GM19099 (cell line): Measurements from ENCODE around the gene STARD10.

Source experiments
- POLR2A ChIP-seq: IDR thresholded peaks from 3 replicates; pipeline ENCODE4 v1.6.1; 2011; ENCODE audit warnings: low read depth; ENCODE audit not compliant: insufficient read length; ENCODE audit errors: extremely low read depth

STARD10 gene

GRCh38 chr11:72793425-72794367 is at the start of gene STARD10:
Gene STARD10, minus strand, starts transcription at chr11:72794047. Its CDS starts 12,866 bp downstream, at chr11:72781181.
- TF ChIP-seq POLR2A = peak; percentile 68

- TF ChIP-seq POLR2A = no peak
These were observed 48.9 kb upstream of the STARD10 start for GRCh38 chr11:72842653-72843330.

GRCh38 chr11:72842126-72842525 is 48.3 kb upstream of the STARD10 start:
- no peak for TF ChIP-seq POLR2A

- TF ChIP-seq POLR2A = no peak
These were observed 47.5 kb upstream of the STARD10 start for GRCh38 chr11:72841397-72841796.

GRCh38 chr11:72840780-72841179 is 46.9 kb upstream of the STARD10 start:
- no peak for TF ChIP-seq POLR2A

GRCh38 chr11:72838691-72839305 is 45.0 kb upstream of the STARD10 start:
- TF ChIP-seq POLR2A = no peak

GRCh38 chr11:72836111-72836510 is 42.3 kb upstream of the STARD10 start:
- TF ChIP-seq POLR2A = no peak

- no peak for TF ChIP-seq POLR2A
These were observed 41.1 kb upstream of the STARD10 start for GRCh38 chr11:72834905-72835304.

GRCh38 chr11:72833811-72834493 is 40.1 kb upstream of the STARD10 start:
- no peak for TF ChIP-seq POLR2A

GRCh38 chr11:72833083-72833733 is 39.4 kb upstream of the STARD10 start:
- TF ChIP-seq POLR2A = no peak

GRCh38 chr11:72832301-72833082 is 38.6 kb upstream of the STARD10 start:
- no peak for TF ChIP-seq POLR2A

- TF ChIP-seq POLR2A = no peak
These were observed 37.9 kb upstream of the STARD10 start for GRCh38 chr11:72831521-72832300.

- peak; percentile 38 for TF ChIP-seq POLR2A
These were observed 36.2 kb upstream of the STARD10 start for GRCh38 chr11:72829884-72830533.

- TF ChIP-seq POLR2A = no peak
These were observed 35.3 kb upstream of the STARD10 start for GRCh38 chr11:72829178-72829577.
